ENCODE results near the gene KIF21A. TPM values are rescaled to one million over a fixed set of nuclear protein-coding genes. Genes with fewer than 3 reads are reported as not detected.

The KIF21A gene
- total and polyA plus RNA-seq, 12 donors, result 11.4 to 71.8 (median 49.9) TPM

DNA sequence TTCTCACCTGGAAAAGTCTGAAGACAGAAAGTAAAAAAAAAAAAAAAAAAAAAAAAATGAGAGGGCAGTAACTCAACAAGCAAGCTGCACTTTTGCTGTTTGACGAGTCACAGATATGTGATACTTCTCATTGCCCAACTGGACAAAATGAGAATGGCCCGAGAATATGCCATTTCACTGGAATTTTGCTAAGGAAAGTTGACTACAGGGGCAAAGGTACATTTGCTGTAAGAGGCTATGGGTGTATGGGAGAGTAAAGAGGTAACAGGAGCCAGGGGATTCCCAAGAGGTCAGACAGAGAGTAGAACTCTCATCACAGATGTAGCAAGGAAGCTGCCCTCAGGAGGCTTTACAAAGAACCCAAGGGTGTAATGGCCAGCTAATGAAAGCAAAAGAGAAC, 22.9 kb downstream of the KIF21A start:
- TF ChIP-seq, protein P1, sequence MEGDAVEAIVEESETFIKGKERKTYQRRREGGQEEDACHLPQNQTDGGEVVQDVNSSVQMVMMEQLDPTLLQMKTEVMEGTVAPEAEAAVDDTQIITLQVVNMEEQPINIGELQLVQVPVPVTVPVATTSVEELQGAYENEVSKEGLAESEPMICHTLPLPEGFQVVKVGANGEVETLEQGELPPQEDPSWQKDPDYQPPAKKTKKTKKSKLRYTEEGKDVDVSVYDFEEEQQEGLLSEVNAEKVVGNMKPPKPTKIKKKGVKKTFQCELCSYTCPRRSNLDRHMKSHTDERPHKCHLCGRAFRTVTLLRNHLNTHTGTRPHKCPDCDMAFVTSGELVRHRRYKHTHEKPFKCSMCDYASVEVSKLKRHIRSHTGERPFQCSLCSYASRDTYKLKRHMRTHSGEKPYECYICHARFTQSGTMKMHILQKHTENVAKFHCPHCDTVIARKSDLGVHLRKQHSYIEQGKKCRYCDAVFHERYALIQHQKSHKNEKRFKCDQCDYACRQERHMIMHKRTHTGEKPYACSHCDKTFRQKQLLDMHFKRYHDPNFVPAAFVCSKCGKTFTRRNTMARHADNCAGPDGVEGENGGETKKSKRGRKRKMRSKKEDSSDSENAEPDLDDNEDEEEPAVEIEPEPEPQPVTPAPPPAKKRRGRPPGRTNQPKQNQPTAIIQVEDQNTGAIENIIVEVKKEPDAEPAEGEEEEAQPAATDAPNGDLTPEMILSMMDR (IDR thresholded peaks at IDR 0.05), result no peak
- intact Hi-C loops (cut with DNase I), result no loop called here
- 78 to 85% methylated on average over 2 of the region's 2 CpGs for WGBS, 2 donors
- no peak overlapping the region for H3K4me3 ChIP-seq
- H3K27me3 ChIP-seq, result no peaks in the 10 kb centered on the region
- no peak overlapping the region for H3K27ac ChIP-seq
- no peaks in the 10 kb centered on the region for H3K9me3 ChIP-seq
- ATAC-seq, result no peak
- H3K4me1 ChIP-seq, result peaks cover 0 to 24% (median 3%) of the 10 kb centered on the region in 9 donors
- H3K36me3 ChIP-seq, result no peaks in the 10 kb centered on the region
- no peak for DNase-seq

DNA sequence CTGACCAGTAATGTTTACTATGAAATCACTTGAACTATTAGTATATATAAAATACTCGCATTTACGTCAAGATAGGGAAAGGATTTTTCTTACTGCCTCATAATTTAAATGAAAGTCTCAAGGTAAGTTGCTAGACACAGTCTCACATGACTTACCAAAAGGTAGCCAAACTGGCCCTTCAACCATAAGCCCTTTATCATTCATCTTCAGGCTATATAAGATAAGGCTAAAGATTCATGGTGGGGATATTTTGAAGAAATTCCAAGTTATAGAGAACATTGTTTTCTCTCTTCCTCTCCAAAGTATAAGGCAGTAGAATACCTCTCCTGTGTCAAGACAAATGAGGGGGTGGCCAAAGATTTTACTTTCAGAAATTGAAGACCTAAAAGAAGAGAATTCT, 23.4 kb downstream of the KIF21A start:
- H3K27ac ChIP-seq, result no peak overlapping the region
- 95 to 97% methylated on average over 2 of the region's 2 CpGs for WGBS, 2 donors
- TF ChIP-seq, protein P1 (IDR thresholded peaks at IDR 0.05), result no peak
- DNase-seq (no peak), ATAC-seq (no peak)
- no peaks in the 10 kb centered on the region for H3K9me3 ChIP-seq
- intact Hi-C loops (cut with DNase I), result no loop called here
- no peaks in the 10 kb centered on the region for H3K27me3 ChIP-seq
- no peak overlapping the region for H3K4me3 ChIP-seq
- H3K4me1 ChIP-seq, result peaks cover 0 to 25% (median 3%) of the 10 kb centered on the region in 9 donors
- H3K36me3 ChIP-seq, result no peaks in the 10 kb centered on the region

DNA sequence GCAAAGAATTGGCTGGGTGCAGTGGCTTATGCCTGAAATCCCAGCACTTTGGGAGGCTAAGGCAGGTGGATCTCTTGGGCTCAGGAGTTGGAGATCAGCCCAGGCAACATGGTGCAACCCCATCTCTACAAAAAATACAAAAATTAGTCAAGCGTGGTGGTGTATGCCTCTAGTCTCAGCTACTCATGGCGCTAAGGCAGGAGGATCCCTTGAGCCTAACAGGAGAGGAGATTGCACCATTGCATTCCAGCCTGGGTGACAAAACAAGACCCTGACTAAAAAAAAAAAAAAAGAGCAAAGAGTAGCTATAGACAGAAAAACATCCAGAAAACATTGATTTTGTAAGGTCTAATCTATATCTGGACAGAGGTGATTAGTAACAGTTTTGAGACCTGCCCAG, 25.0 kb downstream of the KIF21A start:
- no peak overlapping the region for H3K27ac ChIP-seq
- H3K27me3 ChIP-seq, result no peaks in the 10 kb centered on the region
- H3K36me3 ChIP-seq, result no peaks in the 10 kb centered on the region
- H3K9me3 ChIP-seq, result no peaks in the 10 kb centered on the region
- peaks cover 0 to 31% (median 5%) of the 10 kb centered on the region in 9 donors for H3K4me1 ChIP-seq
- no peak overlapping the region for H3K4me3 ChIP-seq
- TF ChIP-seq, protein P1 (IDR thresholded peaks at IDR 0.05), result no peak
- 93 to 99% methylated on average over 2 of the region's 2 CpGs for whole genome bisulfite sequencing, 2 donors
- ATAC-seq (no peak), DNase-seq (no peak)
- intact Hi-C loops (cut with DNase I), result no loop called here

DNA sequence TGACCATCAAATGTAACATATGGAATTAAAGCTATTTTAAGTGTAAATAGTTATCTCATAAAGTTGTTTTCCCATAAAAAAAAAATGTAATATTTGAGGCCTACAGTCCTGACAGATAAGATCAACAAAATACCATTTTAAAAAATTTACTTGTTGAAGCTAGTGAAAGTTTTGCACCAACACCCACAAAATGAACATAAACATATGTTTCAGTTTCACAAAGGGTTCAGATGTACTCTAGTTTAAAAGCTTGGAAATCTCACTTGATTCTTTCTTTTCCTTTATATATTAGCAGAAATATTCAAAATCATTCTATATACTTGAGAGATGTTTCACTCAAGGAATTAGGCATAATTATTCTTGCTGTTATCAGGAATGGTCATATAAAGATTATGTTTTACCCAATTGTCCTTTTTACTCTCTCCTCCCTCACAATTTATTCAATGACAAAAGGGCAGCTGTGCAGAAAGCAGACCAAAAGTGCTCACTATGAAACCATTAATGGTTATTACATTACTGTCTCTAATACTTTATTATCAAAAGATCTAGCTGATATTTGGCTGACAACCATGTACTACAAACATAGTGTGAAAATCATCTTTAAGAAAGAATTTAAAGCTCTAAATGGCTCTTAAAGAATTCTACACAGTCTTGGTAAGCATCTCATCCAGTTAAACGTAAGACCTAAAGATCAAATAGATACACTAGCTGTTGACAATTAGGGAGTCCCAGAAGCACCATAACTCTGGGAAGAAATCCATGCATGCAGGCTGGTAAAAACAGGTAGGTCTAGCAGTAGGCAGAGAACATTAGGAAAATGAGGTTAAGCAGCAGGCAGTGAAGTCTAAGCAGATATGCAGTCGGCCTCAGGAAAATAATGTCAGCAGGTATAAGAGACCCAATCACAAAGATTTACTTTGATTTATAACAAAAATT, 28.8 kb downstream of the KIF21A start:
- H3K9me3 ChIP-seq, result no peaks in the 10 kb centered on the region
- no peaks in the 10 kb centered on the region for H3K27me3 ChIP-seq
- TF ChIP-seq, protein P1 (IDR thresholded peaks at IDR 0.05), result no peak
- DNase-seq (no peak), ATAC-seq (peak in 2 of 8 donors; percentile 32 to 41)
- intact Hi-C loops (cut with DNase I), result no loop called here
- H3K36me3 ChIP-seq, result peaks cover 0 to 13% (median 0%) of the 10 kb centered on the region in 9 donors
- peaks cover 0 to 25% (median 5%) of the 10 kb centered on the region in 9 donors for H3K4me1 ChIP-seq
- H3K4me3 ChIP-seq, result no peak overlapping the region
- H3K27ac ChIP-seq, result peak overlapping the region in 8 of 10 donors; percentile 59 to 76 (median 68)
- 52 to 61% methylated on average over 2 of the region's 2 CpGs for WGBS, 2 donors
